ENCODE results near the gene HDDC3.

DNA sequence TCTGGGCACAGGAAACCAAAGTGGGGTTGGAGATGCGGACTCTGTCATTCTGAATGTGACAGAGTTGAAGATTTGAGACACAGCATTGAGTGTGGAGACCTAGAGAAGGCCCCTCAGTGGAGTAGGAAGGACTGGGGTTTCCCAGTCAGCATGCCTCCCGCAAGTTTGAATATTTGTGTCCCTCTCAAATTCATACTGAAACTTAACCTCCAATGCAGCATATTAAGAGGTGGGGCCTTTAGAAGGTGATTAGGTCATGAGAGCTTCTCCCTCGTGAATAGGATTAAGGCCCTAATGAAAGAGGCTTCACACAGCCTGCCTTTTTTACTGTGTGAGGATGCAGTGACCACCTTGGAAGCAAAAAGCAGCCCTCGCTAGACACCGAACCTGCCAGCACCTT lies 8.0 kb downstream of the HDDC3 start:
- TF ChIP-seq, protein P1, sequence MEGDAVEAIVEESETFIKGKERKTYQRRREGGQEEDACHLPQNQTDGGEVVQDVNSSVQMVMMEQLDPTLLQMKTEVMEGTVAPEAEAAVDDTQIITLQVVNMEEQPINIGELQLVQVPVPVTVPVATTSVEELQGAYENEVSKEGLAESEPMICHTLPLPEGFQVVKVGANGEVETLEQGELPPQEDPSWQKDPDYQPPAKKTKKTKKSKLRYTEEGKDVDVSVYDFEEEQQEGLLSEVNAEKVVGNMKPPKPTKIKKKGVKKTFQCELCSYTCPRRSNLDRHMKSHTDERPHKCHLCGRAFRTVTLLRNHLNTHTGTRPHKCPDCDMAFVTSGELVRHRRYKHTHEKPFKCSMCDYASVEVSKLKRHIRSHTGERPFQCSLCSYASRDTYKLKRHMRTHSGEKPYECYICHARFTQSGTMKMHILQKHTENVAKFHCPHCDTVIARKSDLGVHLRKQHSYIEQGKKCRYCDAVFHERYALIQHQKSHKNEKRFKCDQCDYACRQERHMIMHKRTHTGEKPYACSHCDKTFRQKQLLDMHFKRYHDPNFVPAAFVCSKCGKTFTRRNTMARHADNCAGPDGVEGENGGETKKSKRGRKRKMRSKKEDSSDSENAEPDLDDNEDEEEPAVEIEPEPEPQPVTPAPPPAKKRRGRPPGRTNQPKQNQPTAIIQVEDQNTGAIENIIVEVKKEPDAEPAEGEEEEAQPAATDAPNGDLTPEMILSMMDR (conservative IDR thresholded peaks at IDR 0.05 in 1 of 2, IDR thresholded peaks at IDR 0.05 in 1 of 2; ENCODE audit: low read depth in 1 of 2, low read length in 2 of 2) = no peak
- no peak for TF ChIP-seq EZH2 (IDR thresholded peaks at IDR 0.05; ENCODE audit: low read length, missing control alignments)
